Measurements from ENCODE around the gene WDR18.

Gene WDR18

DNA sequence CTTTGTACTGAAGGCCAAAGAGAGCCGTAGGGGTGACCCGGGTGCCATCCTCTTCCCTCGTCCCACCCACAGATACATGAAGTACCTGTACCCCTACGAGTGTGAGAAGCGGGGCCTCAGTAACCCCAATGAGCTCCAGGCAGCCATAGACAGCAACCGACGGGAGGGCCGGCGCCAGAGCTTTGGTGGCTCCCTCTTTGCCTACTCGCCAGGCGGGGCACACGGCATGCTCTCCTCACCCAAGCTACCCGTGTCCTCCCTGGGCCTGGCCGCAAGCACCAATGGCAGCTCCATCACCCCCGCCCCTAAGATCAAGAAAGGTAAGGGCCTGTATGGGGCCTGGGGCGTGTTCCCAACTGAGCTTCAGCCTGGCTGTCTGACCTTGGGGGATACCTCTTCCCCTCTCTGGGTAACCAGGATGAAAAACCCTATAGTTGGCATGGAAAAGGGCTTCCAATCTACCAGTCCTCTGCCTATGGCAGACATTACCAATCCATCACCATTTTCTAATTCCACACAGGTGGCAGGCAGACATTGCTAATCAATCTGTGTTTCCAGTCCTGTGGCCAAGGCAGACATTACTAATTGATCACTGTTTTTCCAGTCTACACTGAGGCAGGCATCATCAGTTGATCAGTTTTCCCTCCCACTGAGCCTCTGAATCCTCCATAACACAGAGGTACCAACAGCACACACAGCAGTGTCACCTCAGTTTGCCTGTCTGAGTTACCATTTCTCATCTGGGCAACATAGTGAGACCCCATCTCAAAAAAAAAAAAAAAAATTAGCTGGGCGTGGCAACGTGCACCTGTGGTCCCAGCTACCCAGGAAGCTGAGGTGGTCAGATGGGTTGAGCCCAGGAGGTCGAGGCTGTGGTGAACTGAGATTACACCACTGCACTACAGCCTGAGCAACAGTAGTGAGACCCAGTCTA, 19.1 kb upstream of the WDR18 start:
- no peak for DNase-seq (ENCODE audit: low spot score)

DNA sequence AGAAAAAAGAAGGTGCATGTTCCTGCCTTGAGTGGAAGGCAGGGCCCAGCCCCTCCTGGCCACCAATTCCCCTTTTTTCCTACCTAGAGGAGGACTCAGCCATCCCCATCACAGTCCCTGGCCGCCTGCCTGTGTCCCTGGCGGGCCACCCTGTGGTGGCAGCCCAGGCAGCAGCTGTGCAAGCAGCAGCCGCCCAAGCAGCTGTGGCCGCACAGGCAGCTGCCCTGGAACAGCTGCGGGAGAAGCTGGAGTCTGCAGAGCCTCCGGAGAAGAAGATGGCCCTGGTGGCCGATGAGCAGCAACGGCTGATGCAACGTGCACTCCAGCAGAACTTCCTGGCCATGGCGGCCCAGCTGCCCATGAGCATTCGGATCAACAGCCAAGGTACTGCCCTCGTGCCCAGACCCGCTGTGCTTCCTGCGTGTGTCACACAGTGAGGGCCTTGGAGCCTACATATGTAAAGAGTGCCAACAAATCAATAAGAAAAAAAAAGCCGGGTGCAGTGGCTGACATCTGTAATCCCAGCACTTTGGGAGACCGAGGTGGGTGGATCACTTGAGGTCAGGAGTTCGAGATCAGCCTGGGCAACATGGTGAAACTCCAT, 17.6 kb upstream of the WDR18 start:
- no peak for DNase-seq (ENCODE audit: low spot score)

DNA sequence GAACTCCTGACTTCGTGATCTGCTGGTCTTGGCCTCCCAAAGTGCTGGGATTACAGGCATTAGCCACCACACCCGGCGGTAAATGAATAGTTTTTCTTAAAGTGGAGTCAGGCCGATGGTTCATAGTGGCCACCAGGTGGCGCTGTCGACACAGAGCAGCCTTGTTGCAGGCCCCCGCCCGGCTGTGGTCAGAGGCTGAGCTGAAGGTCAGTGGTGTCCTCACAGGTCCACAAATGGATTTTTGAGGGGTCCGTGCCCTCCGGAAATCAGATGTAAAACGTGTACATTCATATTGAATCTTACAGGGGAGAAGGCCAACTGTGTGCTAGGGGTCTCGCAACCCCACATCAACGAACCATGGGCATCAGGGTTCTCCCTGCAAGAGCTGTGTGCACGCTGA, 13.4 kb upstream of the WDR18 start:
- DNase-seq (ENCODE audit: low spot score) = no peak

DNA sequence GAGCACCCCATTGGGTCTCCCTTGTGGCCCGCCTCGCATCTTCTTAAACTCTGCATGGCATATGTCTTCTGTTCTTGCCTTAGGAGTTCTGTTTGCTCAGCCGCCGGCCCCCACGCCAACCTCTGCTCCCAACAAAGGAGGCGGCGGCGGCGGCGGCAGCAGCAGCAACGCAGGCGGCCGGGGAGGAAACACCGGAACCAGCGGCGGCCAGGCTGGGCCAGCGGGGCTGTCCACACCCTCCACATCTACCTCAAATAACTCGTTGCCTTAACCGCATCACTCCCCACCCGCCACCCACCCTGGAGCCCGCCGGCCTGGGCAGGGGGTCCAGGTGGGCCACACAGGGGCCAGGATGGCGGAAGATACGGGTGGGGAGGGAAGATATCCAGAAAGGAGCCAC, 12.3 kb upstream of the WDR18 start:
- DNase-seq (ENCODE audit: low spot score) = no peak

DNA sequence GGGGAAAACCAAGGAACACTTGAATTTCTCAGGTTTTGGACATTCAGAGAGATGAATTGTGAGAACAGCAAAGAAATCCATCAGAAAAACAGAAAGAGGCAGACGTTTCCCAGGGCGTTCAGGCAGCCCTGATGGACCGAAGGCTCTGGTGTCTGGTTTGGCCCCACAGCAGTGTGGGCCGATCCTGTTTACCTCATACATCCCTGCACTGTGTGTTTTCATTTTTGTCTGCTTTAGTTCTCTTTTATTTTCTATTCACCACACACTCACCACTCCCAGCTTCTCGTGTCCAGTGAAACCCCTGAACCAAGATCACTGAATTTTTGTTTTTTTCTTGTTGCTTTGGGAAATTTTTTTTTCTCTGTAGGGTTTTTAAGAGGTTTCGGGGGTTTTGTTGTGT, 11.9 kb upstream of the WDR18 start:
- no peak for DNase-seq (ENCODE audit: low spot score)

DNA sequence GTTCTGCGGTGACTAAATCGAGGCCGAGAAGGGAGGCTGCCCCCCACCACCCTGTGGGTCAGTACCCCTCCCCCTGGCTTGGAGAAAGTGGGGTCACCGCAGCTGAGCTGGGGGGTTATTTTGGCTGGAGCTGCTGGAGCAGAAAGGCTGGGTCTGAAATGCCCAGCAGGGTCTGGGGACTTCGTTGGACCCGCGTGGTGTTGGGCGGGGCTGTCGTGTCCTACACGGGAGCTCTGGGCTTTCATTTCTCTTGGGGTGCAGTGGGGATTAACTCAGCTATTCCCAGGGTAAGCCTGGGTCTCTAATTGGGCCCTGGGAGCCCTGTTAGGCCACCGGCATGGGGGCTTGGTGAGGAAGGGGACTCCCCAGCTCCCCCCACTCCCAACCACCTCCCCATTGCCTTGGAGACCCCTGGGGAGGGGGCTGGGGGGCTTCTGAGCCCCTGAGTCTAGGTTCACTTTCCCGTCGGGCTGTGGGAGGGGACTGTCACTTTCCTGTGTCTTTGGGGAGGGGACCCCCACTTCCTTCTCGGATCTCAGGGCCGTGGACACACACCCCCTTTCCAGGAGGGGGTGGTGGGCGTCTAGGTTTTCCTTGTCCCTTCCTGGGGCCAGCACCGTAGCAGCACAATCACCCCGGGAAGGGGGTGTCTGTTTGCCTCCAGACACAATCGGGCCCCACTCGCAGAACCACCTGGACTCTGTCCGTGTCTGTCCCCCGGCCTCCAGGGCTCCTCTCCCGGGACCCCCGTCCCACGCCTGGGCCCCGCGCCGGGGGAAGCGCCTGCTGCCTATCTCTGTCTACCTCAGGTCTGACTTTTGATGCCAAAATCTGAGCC, 10.2 kb upstream of the WDR18 start:
- no peak for DNase-seq (ENCODE audit: low spot score)

DNA sequence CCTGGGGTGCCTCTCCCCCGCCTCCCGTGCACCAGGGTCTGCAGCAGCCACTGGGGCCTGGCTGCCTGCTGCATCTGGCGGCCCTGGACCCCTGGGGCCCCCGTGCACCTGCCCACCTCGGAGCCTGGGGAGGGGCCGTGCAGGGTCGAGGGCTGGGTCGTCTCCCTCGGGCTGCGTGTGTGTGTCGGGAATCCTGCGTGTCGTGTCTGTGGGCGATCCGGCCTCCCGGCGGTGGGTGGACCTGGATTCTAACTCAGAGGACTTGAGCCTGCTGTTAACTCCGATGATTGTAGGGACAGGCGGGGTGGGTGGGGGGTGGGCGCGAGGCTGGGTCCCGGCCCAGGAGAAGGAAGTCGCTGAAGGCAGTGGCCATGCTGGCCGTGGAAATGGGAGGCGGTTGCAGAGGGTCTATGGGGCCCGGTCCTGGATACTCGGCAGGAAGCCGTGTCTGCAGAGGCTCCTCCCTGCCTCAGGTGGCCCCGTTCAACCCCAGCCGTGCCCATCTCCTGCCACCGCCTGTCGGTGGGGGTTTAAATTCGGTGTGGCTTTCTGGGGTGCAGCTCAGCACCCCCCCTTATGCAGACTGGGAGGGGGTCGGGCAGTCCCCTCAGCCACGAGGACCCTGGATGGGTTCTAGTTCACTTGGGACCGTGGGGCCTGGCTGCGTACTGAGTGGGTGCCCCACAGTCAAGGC, 9.4 kb upstream of the WDR18 start:
- DNase-seq (ENCODE audit: low spot score) = no peak

DNA sequence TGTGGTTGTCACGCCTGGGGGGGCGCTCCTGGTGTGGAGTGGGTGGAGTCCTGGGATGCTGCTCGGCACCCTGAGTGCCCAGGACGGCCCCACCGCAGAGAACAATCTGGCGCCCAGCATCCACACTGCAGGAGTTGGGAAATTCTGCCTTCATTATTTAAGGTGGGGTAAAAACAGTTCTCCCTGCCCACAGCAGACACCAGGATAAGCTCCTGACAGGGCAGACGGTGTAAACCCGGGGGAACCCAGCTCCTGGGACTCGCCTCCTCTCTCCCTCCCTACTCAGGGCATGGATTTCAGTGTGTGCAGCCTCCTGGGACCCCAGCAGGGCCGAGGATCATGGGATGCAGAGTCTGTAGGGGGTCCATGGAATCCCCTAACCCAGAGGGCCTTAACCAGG, 7.7 kb upstream of the WDR18 start:
- no peak for DNase-seq (ENCODE audit: low spot score)

DNA sequence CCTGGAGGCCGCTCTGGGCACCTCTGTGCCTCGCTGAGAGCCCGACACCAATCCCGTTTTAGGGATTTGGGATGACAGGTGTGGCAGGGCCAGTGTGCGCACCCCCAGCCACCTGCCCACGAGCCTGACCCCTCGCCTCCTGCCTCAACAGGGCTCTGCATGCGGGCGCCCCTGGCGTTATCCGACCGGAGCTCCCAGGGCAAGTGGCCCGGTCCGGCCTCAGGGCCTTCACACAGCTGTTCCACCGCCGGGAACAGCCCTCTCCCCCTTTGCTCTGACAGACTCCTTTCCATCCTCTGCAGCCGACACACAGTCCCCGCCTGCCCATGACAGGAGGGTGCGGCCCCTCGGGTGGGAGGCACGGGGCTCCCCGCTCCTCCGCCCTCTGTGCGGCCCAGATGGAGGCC, 7.1 kb upstream of the WDR18 start:
- DNase-seq (ENCODE audit: low spot score) = no peak

DNA sequence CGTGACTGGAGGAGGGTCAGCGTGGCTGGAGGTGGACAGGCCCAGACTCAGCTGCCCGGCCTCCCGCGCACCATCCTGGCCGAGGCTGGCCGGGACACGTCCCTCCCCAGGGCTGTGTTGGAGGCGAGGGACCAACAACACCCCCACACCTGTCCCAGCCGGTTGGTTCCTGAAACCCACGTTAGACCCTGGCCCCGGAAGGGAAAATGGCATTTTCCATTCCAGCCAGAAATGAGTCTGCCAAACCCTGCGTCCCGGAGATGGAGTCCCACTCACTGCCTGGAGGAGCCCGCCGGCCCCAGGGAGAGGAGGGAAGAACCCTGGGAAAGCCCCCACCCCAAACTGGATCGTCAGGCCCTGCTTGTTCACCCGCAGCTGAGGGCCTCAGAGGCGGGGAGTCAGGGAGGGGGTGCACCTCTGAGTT, 4.8 kb upstream of the WDR18 start:
- no peak for DNase-seq (ENCODE audit: low spot score)

DNA sequence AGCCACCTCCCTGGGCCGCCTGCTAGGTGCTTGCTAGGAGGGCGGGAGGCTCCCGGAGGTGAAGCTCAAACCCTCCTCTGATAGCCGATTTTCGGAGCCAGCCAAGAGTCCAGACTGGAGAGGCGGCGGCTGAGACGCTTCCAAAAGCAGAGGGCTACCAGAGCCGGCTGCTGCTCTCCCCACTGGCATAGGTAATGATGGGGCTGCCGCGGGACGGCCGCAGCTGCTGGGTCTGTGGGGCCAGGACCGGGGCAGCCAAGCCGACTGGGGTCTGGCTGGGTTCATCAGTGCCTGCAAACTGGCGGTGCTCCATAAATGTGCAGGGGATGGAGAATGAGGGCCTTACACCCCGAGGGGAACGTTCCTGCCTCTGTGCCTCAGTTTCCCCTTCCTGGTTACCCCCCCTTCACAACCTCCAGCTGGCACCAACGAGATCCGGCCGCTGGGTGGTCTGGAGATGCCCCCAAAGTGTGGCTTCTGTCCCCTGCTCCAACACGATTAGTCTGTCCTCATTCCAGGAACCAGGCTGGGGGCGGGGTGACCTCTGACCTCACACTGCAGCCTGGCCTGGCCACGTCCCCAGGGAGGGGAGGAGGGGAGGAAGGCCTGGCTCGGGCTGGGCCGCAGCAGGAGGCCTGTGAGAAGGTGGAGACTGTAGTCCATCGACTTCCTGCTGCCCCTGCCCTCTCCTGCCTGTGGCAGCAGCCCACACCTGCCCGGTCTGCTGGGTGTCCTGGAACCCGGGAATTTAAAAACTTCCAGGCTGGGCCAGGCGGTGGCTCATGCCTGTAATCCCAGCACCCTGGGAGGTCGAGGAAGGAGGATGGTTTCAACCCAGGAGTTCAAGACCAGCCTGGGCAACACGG, 3.8 kb upstream of the WDR18 start:
- DNase-seq (ENCODE audit: low spot score) = no peak

DNA sequence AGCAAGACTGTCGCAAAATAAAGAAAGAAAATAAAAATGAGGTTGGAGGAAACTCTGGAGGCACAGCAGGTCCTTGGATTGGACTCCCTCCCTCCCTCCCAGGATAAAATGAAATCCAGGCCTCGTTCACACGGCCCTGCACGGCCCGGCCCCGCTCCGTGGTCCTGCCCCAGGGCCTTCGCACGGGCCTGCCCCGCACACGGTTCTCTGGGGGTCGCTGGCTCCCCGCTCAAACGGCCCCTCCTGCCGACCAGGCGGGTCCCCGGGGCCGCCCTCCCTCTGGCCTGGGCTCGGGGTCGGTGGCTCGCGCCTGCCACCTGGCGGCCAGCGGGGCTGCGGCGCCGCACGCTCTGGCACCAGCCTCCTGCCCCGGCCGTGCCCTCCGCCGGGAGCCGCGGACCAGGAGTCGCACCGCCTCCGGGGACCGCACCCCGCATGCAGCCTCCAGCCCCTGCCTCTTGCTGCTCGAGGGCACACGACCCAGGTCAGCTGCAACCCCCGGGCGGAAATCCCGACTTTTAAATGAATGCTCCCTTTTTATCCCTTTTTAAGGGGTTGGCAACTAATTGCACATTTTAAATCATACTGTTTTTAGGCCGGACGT, 1.5 kb upstream of the WDR18 start:
- DNase-seq (ENCODE audit: low spot score) = peak; percentile 88

DNA sequence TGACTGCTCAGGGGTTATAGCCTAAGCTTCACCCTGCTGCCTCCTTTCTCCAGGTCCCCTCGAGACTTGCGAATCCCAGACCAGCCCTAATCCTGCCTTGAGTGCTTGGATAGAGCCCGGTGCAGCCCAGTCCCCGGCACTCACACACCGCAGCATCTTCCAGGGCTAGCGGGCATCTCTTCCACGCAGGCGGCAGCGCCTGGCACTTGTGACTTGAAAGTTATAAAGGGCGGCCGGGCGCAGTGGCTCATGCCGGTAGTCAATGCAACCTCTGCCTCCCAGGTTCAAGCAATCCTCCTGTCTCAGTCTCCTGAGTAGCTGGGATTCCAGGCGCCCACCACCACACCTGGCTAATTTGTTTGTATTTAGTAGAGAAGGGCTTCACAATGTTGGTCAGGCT, 1.9 kb downstream of the WDR18 start:
- DNase-seq (ENCODE audit: low spot score) = no peak

DNA sequence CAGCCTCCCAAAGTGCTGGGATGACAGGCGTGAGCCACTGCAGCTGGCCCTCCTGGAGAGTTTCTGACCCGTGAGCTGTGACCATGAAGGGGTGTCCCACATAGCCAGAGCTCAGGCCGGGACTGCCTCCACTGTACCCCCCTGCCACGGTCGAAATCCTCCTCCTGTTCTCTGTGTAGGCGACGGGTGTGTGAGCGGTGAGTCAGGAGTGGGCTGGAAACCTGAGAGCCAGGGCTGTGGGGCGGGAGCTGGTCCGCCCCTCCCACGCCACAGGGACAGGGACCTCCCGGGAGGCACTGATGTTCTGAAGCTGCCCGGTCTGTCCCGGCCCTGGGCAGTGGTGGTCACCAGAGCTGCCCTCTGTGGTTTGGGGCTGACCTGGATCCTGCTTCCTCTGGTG, 3.9 kb downstream of the WDR18 start:
- no peak for DNase-seq (ENCODE audit: low spot score)

DNA sequence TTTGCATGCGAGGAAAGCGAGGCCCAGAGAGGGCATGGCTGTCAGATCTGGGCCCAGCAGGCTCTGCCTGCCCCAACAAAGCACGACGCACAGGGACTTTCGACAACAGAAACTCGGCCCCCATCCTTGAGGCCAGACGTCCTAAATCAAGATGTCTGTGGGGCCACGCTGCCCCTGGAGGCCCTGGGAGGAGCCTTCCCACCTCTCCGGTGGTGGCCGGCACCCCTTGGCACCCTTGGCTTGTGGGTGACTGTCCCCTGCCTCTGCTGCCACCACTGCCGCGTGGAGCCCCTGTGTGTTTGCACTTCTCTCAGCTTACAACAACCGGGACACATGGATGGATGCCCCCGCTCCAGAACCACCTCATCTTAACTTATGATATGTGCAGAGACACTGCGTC, 4.4 kb downstream of the WDR18 start:
- DNase-seq (ENCODE audit: low spot score) = no peak

DNA sequence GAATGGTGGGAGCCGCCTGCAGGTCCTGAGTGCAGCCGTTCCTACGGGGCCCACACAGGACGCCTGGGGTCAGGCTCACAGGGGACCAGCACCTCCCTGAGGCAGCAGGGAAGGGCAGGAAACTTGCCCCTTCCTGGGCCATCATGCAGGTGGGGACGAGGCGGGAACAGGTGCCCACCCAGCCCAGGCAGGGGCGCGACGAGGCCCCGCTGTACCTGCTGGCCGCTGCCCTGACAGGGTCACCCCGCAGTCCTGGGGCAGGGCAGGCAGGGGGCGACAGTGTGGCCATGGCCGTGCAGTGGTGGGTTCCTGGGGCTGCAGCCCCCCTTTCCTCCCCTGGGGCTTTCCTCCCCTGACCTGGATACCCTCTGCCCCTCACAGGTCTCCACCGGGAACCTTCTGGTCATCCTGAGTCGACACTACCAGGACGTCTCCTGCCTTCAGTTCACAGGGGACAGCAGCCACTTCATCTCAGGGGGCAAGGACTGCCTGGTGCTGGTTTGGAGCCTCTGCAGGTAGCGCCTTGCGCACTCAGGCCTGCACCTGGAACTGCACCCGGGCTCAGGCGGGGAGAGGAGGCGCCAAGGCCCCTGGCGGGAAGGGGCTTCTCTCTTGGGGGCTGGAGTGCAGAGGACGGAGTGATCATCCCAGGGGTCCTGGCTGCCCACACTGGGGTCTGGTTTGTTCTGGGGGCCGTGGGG, 5.4 kb downstream of the WDR18 start:
- no peak for DNase-seq (ENCODE audit: low spot score)

DNA sequence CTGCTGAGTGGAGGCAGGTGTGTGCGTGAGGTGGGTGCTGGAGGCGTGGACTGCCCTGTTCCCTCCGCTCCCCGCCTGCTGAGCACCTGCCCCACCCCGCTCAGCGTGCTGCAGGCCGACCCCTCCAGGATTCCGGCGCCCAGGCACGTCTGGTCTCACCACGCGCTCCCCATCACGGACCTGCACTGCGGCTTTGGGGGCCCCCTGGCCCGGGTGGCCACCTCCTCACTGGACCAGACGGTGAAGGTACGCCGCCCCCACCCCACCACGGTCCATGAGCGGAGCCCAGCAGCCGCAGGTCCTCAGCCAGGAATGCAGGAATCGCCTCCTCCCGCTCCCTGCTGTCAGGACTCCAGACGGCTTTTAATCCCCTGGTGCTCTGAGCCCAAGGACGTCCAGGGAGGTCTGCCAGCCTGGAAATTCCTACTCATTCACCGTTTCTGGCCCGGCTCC, 6.0 kb downstream of the WDR18 start:
- no peak for DNase-seq (ENCODE audit: low spot score)

DNA sequence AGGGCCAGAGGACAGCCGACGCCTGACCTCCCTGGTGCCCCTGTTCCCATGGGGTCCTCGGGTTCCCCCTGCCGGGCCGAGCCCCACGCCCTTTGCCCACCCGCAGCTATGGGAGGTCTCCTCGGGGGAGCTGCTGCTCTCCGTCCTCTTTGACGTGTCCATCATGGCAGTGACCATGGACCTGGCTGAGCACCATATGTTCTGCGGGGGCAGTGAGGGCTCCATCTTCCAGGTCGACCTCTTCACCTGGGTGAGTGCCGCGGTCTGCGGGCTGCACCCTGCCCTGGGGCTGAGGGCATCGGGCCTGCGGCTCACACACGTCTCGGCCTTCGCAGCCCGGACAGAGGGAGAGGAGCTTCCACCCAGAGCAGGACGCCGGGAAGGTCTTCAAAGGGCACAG, 6.6 kb downstream of the WDR18 start:
- no peak for DNase-seq (ENCODE audit: low spot score)

DNA sequence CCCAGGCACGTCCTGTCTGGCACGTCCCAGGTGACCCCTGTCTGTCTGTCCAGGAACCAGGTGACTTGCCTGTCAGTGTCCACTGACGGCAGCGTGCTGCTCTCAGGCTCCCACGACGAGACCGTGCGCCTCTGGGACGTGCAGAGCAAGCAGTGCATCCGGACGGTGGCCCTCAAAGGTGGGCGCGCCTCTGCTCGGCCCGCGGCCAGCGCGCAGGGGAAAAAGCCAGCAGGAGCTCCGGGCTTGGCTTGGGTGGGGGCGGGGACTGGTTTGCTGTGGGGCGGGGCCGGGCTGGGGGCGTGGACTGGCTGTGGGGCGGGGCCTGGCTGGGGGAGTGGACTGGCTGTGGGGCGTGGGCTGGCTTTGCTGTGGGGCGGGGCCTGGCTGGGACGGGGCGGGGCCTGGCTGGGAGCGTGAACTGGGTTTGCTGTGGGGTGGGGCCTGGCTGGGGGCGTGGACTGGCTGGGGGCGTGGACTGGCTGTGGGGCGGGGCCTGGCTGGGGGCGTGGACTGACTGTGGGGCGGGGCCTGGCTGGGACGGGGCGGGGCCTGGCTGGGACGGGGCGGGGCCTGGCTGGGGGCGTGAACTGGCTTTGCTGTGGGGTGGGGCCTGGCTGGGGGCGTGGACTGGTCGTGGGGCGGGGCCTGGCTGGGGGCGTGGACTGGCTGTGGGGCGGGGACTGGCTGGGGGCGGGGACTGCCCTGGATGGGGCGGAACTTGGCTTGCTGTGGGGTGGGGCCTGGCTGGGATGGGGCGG, 7.2 kb downstream of the WDR18 start:
- DNase-seq (ENCODE audit: low spot score) = no peak
